Smooth muscle cell (in vitro differentiated cells): ENCODE results near the gene TLDC2. TPM values are rescaled to one million over a fixed set of nuclear protein-coding genes. Genes with fewer than 3 reads are reported as not detected.

ENCODE experiments used
- DNase-seq: peaks from one replicate; lab custom pipeline; 2025; ENCODE audit not compliant: unreplicated experiment; lab: John Stamatoyannopoulos, UW
- H2AFZ ChIP-seq: fragments of 200-600 bp; sonication (generic); 2 replicates; pipeline ENCODE4 v1.6.0; 2016; ENCODE audit warnings: antibody characterized with exemption, low read depth, mild to moderate bottlenecking
- H3F3A ChIP-seq: fragments of 200-600 bp; sonication (generic); 2 replicates; pipeline ENCODE4 v1.6.0; 2017; ENCODE audit warnings: antibody characterized with exemption, low read depth
- H3K27ac ChIP-seq: fragments of 200-600 bp; sonication (generic); 2 replicates; pipeline ENCODE4 v1.5.1; 2016; ENCODE audit warnings: low read depth, mild to moderate bottlenecking
- H3K27me3 ChIP-seq: fragments of 200-600 bp; sonication (generic); 2 replicates; pipeline ENCODE4 v1.6.1; 2016; ENCODE audit warnings: low read depth, mild to moderate bottlenecking
- H3K36me3 ChIP-seq: fragments of 200-600 bp; sonication (generic); 2 replicates; pipeline ENCODE4 v1.5.1; 2016; ENCODE audit warnings: low read depth
- H3K4me1 ChIP-seq: fragments of 200-600 bp; sonication (generic); 2 replicates; pipeline ENCODE4 v1.5.1; 2016; ENCODE audit warnings: low read depth
- H3K4me2 ChIP-seq: fragments of 200-600 bp; sonication (generic); 2 replicates; pipeline ENCODE4 v1.6.0; 2016; ENCODE audit warnings: mild to moderate bottlenecking
- H3K4me3 ChIP-seq: fragments of 200-600 bp; sonication (generic); 2 replicates; pipeline ENCODE4 v1.5.1; 2016; ENCODE audit warnings: mild to moderate bottlenecking
- H3K79me2 ChIP-seq: fragments of 200-600 bp; sonication (generic); 2 replicates; pipeline ENCODE4 v1.6.0; 2016; ENCODE audit warnings: low read depth, mild to moderate bottlenecking
- H3K9ac ChIP-seq: fragments of 200-600 bp; sonication (generic); 2 replicates; pipeline ENCODE4 v1.6.0; 2016; ENCODE audit warnings: low read depth
- H3K9me3 ChIP-seq: fragments of 200-600 bp; sonication (generic); replicated peaks from 2 replicates; pipeline ENCODE4 v1.5.1; 2016; ENCODE audit warnings: low read depth
- H4K20me1 ChIP-seq: fragments of 200-600 bp; sonication (generic); 2 replicates; pipeline ENCODE4 v1.6.0; 2016; ENCODE audit warnings: low read depth
- WGBS: methylation state at CpG from one replicate; pipeline ENCODE4 v1.1.7; 2016; ENCODE audit warnings: low lambda C conversion rate; 5-methylcytosine and 5-hydroxymethylcytosine counted together
- polyA plus RNA-seq: library from polyadenylated mRNA; unstranded; fragments of >200 nt; fragmentation: Nextera tagmentation; extraction: Ambion mirVana; gene quantifications from 2 replicates; pipeline ENCODE4 v1.2.1, GENCODE V29; 2016
- total RNA-seq: library from RNA; depleted of rRNA; stranded (reverse); fragments of >200 nt; gene quantifications from 2 replicates; pipeline ENCODE4 v1.2.3, GENCODE V29; 2014
- TF ChIP-seq, protein P1 (sequence below): fragments of 200-600 bp; sonication (generic); IDR thresholded peaks from 2 replicates; pipeline ENCODE4 v1.5.1; 2017; ENCODE audit warnings: borderline replicate concordance, mild to moderate bottlenecking, antibody characterized with exemption; ENCODE audit not compliant: insufficient read depth, poor library complexity, severe bottlenecking

Gene TLDC2
- total and polyA plus RNA-seq, 2 experiments from 2014 or later: not detected

DNA sequence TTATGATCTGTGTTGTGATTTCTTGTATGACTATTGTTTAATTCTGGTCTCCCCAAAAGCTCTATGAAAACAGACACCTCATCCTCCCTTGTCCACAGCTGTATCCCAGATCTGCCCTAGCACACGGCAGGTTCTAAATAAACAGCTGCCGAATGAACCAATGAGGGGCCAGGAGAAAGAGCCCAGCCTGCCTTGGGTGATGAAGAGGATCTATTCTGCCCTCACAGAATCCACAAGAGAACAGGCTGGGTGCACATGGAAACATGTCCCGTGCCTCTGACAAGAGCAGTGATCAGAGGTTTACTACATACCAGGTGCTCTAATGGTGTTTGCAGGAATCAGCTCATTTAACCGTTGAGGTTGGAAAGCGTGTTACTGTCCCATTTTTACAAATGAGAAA is 15.6 kb upstream of the TLDC2 start:
- Histone ChIP-seq H3K4me3 (no peak overlapping the region), H3K27me3 (no peaks in the 10 kb centered on the region), H3K79me2 (peaks cover 48% of the 10 kb centered on the region), H3K4me2 (no peak overlapping the region), H3K4me1 (peaks cover 15% of the 10 kb centered on the region), H2AFZ (no peak overlapping the region), H3F3A (peaks cover 7% of the 10 kb centered on the region), H3K36me3 (no peaks in the 10 kb centered on the region), H3K9me3 (no peaks in the 10 kb centered on the region), H3K27ac (no peak overlapping the region), H3K9ac (no peak overlapping the region), H4K20me1 (peaks cover 70% of the 10 kb centered on the region)
- DNase-seq: no peak
- TF ChIP-seq, protein P1, sequence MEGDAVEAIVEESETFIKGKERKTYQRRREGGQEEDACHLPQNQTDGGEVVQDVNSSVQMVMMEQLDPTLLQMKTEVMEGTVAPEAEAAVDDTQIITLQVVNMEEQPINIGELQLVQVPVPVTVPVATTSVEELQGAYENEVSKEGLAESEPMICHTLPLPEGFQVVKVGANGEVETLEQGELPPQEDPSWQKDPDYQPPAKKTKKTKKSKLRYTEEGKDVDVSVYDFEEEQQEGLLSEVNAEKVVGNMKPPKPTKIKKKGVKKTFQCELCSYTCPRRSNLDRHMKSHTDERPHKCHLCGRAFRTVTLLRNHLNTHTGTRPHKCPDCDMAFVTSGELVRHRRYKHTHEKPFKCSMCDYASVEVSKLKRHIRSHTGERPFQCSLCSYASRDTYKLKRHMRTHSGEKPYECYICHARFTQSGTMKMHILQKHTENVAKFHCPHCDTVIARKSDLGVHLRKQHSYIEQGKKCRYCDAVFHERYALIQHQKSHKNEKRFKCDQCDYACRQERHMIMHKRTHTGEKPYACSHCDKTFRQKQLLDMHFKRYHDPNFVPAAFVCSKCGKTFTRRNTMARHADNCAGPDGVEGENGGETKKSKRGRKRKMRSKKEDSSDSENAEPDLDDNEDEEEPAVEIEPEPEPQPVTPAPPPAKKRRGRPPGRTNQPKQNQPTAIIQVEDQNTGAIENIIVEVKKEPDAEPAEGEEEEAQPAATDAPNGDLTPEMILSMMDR: no peak
- 90% methylated on average over 5 of the region's 5 CpGs for WGBS

DNA sequence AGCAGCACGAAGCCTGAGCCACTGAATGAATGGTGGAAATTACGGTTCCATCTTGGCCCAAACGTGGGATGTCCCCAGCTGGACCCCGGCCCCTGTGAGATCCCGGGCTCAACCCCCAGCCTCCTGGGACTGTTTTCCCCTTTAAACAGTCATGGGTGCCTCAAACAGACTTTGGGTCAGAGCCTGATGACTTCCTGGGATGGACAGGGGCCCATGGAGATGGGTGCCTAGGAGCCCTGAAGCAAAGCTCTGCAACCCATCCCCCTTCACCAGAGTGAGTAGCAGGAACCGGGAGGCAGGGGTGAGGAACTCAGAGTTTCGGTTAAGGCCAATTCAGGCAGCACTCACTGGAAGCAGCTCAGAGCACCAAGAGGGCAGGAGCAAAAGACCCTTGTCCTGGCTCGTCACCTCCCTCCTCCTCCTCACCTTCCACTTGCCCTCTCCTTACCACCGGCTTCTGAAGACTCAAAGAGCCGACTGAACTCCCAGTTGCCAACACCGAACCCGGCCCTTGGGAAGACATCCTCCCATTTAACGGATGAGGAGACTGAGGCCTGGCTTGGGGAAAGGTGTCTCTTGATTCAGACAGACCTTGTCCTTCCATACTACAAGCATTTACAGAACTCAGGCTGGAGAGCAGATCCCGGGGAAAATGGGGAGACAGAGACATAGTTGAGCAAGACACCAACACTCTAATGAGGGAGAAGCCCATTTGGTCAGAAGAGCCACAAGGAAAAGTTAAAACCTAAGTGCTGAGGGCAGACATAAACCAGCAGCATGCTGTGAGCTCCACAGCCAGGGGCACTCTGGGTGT is 14.9 kb upstream of the TLDC2 start:
- Histone ChIP-seq H2AFZ (no peak overlapping the region), H3K36me3 (no peaks in the 10 kb centered on the region), H4K20me1 (peaks cover 64% of the 10 kb centered on the region), H3K4me2 (peak overlapping the region; percentile 94), H3K4me1 (peaks cover 15% of the 10 kb centered on the region), H3K9me3 (no peaks in the 10 kb centered on the region), H3K27me3 (no peaks in the 10 kb centered on the region), H3K4me3 (peak overlapping the region; percentile 65), H3K9ac (no peak overlapping the region), H3K79me2 (peaks cover 41% of the 10 kb centered on the region), H3K27ac (no peak overlapping the region), H3F3A (peaks cover 7% of the 10 kb centered on the region)
- TF ChIP-seq, protein P1: no peak
- 92% methylated on average over 14 of the region's 14 CpGs for WGBS
- DNase-seq: no peak

DNA sequence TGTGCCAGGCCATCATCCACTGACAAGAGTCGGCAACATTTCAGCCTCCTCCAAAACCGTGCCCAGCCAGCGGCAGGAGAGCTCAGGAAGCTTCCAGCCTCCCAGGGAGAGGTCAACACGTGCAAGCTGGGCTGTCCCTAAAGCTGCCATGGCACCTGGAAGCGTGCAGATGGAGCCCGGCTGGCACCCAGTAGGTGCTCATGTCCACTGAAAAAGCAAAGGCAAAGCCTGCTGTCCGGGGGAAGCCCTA is 14.4 kb upstream of the TLDC2 start:
- no peak overlapping the region for H2AFZ ChIP-seq
- DNase-seq: no peak

More for the DNA sequence above, 14.4 kb upstream of the TLDC2 start:
- Histone ChIP-seq H3K4me3 (peak overlapping the region; percentile 65), H3K9ac (no peak overlapping the region), H3K27me3 (no peaks in the 10 kb centered on the region), H3K4me2 (peak overlapping the region; percentile 94), H3K4me1 (peaks cover 9% of the 10 kb centered on the region), H3K36me3 (no peaks in the 10 kb centered on the region), H4K20me1 (peaks cover 58% of the 10 kb centered on the region), H3K79me2 (peaks cover 38% of the 10 kb centered on the region), H3K9me3 (no peaks in the 10 kb centered on the region), H3F3A (peaks cover 7% of the 10 kb centered on the region), H3K27ac (no peak overlapping the region)
- WGBS: 75% methylated on average over 7 of the region's 7 CpGs
- TF ChIP-seq, protein P1: no peak
